HL-60 (cell line): Measurements from ENCODE around the gene LRRC75B.

ENCODE experiments used
- TF ChIP-seq, protein P1 (sequence below): IDR thresholded peaks from one replicate; pipeline ENCODE4 v1.5.1; 2011; ENCODE audit warnings: low read length, control low read depth, inconsistent platforms; ENCODE audit not compliant: insufficient read depth
- TF ChIP-seq, protein P2 (sequence below): IDR thresholded peaks from 2 replicates; pipeline ENCODE4 v1.6.1; 2012; ENCODE audit warnings: low read depth; ENCODE audit not compliant: insufficient replicate concordance

DNA sequence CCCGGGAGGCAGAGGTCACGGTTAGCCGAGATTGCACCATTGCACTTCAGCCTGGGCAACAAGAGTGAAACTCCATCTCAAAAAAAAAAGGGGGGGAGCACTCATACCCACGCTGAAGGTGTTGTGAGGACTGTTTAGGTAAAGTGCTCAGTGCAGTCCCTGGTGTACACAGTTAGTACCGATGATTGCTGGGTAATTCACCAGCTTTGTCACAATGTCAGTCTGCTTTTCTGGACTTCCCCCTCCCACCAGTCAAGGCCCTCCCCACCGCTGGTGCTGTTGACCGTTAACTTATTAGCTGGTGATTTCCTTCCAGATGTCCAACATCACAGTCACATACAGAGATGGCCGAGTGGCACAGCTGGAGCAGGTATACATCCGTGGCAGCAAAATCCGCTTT, 25.2 kb downstream of the LRRC75B start:
- TF ChIP-seq, protein P1, sequence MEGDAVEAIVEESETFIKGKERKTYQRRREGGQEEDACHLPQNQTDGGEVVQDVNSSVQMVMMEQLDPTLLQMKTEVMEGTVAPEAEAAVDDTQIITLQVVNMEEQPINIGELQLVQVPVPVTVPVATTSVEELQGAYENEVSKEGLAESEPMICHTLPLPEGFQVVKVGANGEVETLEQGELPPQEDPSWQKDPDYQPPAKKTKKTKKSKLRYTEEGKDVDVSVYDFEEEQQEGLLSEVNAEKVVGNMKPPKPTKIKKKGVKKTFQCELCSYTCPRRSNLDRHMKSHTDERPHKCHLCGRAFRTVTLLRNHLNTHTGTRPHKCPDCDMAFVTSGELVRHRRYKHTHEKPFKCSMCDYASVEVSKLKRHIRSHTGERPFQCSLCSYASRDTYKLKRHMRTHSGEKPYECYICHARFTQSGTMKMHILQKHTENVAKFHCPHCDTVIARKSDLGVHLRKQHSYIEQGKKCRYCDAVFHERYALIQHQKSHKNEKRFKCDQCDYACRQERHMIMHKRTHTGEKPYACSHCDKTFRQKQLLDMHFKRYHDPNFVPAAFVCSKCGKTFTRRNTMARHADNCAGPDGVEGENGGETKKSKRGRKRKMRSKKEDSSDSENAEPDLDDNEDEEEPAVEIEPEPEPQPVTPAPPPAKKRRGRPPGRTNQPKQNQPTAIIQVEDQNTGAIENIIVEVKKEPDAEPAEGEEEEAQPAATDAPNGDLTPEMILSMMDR = no peak
- TF ChIP-seq, protein P2, sequence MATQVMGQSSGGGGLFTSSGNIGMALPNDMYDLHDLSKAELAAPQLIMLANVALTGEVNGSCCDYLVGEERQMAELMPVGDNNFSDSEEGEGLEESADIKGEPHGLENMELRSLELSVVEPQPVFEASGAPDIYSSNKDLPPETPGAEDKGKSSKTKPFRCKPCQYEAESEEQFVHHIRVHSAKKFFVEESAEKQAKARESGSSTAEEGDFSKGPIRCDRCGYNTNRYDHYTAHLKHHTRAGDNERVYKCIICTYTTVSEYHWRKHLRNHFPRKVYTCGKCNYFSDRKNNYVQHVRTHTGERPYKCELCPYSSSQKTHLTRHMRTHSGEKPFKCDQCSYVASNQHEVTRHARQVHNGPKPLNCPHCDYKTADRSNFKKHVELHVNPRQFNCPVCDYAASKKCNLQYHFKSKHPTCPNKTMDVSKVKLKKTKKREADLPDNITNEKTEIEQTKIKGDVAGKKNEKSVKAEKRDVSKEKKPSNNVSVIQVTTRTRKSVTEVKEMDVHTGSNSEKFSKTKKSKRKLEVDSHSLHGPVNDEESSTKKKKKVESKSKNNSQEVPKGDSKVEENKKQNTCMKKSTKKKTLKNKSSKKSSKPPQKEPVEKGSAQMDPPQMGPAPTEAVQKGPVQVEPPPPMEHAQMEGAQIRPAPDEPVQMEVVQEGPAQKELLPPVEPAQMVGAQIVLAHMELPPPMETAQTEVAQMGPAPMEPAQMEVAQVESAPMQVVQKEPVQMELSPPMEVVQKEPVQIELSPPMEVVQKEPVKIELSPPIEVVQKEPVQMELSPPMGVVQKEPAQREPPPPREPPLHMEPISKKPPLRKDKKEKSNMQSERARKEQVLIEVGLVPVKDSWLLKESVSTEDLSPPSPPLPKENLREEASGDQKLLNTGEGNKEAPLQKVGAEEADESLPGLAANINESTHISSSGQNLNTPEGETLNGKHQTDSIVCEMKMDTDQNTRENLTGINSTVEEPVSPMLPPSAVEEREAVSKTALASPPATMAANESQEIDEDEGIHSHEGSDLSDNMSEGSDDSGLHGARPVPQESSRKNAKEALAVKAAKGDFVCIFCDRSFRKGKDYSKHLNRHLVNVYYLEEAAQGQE = no peak
